ENCODE data around the gene HS3ST3A1.

HS3ST3A1 gene

DNA sequence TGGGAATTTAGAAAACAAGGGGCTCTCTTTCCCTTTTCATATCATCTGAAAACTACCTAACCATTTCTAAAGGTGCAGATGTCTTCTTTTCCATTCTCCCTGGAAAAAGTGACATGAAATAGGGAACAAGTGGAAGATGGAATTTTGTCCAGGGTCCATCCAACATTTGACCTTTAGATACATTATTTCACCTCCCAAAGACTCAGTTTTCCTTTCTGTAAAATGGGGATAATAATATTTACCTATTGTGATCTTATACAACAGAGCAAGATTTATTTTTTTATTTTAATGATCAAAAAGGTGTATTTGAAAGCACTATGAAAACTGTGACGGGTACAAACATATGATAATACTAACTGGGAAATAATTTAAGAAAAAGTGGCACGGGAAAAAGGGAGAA is 106.3 kb downstream of the HS3ST3A1 start:
- Mint-ChIP-seq H3K27me3 (ENCODE audit: low read depth, poor library complexity) (no peaks in the 10 kb centered on the region), H3K9me3 (no peaks in the 10 kb centered on the region), H3K36me3 (ENCODE audit: low read depth) (peaks cover 48% of the 10 kb centered on the region), H3K4me3 (no peak overlapping the region), H3K27ac (no peak overlapping the region), H3K4me1 (peaks cover 7% of the 10 kb centered on the region)
- TF ChIP-seq, protein P1, sequence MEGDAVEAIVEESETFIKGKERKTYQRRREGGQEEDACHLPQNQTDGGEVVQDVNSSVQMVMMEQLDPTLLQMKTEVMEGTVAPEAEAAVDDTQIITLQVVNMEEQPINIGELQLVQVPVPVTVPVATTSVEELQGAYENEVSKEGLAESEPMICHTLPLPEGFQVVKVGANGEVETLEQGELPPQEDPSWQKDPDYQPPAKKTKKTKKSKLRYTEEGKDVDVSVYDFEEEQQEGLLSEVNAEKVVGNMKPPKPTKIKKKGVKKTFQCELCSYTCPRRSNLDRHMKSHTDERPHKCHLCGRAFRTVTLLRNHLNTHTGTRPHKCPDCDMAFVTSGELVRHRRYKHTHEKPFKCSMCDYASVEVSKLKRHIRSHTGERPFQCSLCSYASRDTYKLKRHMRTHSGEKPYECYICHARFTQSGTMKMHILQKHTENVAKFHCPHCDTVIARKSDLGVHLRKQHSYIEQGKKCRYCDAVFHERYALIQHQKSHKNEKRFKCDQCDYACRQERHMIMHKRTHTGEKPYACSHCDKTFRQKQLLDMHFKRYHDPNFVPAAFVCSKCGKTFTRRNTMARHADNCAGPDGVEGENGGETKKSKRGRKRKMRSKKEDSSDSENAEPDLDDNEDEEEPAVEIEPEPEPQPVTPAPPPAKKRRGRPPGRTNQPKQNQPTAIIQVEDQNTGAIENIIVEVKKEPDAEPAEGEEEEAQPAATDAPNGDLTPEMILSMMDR (IDR thresholded peaks at IDR 0.05): no peak
- no peak for DNase-seq

DNA sequence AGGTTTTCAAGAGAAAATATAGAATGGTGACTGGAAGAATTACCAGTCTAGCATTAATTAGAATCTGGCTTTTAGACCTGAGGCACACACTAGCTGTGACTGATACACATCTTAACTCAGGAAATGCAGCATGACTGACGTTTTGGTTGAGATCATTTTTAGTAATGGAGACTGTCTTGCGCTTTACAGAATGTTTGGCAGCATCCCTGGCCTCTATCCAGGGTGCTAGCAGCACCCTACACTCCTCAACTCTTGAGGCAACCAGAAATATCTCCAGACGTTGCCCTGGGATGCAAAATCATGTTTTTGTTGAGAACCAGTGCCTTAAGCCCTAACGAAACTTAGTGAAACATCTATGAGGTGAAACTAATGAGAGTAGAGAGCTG is 109.0 kb downstream of the HS3ST3A1 start:
- TF ChIP-seq, protein P1 (IDR thresholded peaks at IDR 0.05): no peak
- Mint-ChIP-seq H3K36me3 (ENCODE audit: low read depth) (peaks cover 40% of the 10 kb centered on the region), H3K27ac (no peak overlapping the region), H3K4me1 (peaks cover 12% of the 10 kb centered on the region), H3K9me3 (no peaks in the 10 kb centered on the region), H3K27me3 (ENCODE audit: low read depth, poor library complexity) (no peaks in the 10 kb centered on the region), H3K4me3 (no peak overlapping the region)
- DNase-seq: no peak

DNA sequence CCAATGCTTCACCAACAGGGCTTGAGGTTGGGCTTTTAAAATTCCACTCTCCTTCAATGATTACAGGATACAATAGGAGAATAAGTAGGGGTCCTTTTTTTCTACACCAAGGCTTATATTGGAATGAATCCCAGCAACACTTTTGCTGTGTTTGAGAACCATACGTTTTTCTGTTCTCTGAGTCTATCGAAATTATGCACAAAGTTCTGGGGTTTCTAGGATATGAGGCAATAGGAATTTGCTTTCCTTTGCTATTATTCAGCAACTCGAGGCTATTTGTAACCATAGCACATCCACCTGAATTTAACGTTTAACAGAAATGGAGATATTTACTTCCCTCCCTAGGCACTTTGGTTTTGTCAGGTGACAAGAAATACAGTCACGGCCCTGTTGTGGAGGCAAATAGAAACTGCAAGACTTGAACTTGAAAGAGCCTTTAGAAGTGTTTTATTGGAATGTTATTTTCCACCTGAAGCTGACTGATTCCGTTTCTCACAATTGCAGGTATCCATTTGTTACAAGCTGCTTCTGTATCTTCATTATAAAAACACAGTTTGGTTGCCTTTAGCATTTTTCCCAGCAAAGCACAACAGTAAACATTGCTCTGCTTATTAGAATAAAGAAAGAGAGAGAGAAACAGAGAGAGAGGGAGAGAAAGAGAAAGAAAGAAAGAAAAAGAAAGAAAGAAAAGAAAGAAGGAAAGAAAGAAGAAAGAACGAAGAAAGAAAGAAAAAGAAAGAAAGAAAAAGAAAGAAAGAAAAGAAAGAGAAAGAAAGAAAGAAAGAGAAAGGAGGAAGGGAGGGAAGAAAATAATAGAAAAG is 109.6 kb downstream of the HS3ST3A1 start:
- no peak for DNase-seq
- no peak overlapping the region for H3K4me3 Mint-ChIP-seq
- H3K9me3 Mint-ChIP-seq: no peaks in the 10 kb centered on the region
- peaks cover 12% of the 10 kb centered on the region for H3K4me1 Mint-ChIP-seq
- peaks cover 34% of the 10 kb centered on the region for H3K36me3 Mint-ChIP-seq (ENCODE audit: low read depth)
- H3K27ac Mint-ChIP-seq: peak overlapping the region; percentile 3
- TF ChIP-seq, protein P1 (IDR thresholded peaks at IDR 0.05): no peak
- no peaks in the 10 kb centered on the region for H3K27me3 Mint-ChIP-seq (ENCODE audit: low read depth, poor library complexity)

DNA sequence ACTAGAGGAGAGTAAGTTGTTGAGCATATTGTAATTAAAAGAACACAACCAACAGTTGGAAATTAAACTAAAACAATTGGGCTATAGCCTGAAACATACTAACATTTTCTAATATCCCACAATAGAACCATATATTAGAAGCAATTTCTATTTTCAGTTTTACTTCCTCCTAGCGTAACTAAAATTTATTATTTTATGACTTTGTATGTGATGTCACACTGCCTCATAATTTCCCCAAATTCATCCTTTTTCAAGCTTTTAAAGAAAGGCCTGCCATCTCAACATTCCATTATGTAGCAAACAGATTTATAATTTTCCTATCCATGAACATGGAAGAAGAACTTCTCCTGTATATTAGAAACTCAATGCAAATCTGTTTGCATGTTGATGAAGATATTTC is 110.2 kb downstream of the HS3ST3A1 start:
- no peak overlapping the region for H3K27ac Mint-ChIP-seq
- no peak for DNase-seq
- H3K27me3 Mint-ChIP-seq (ENCODE audit: low read depth, poor library complexity): peaks cover 2% of the 10 kb centered on the region
- TF ChIP-seq, protein P1 (IDR thresholded peaks at IDR 0.05): no peak
- H3K4me1 Mint-ChIP-seq: peaks cover 12% of the 10 kb centered on the region
- no peaks in the 10 kb centered on the region for H3K9me3 Mint-ChIP-seq
- no peak overlapping the region for H3K4me3 Mint-ChIP-seq
- H3K36me3 Mint-ChIP-seq (ENCODE audit: low read depth): peaks cover 28% of the 10 kb centered on the region

DNA sequence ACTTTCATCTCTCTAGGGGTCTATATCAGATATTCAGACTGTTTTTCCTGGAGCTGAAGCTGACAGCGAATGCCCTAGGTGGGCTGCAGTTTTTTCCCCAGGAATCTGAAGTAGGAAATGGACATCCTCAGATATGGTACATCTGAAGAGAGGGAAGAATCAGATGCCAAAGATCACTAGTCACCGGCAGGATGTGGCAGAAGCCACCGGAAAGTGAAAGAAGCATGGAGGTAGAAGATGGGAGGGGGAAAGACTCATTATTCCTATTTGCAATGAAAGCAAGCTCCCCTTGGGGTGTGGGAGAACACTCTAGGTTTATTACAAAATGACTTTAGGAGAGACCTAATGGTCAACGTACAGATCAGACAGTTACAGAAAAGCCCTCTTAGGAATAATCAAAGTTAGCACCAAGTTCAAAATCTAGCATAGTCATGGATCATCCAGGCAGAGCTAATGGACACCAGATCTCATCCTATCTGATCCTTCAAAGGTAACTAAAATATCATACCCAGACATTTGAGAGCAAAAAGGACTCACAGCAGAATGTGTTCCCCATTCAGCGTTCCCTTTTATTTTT is 110.7 kb downstream of the HS3ST3A1 start:
- no peaks in the 10 kb centered on the region for H3K9me3 Mint-ChIP-seq
- peaks cover 5% of the 10 kb centered on the region for H3K27me3 Mint-ChIP-seq (ENCODE audit: low read depth, poor library complexity)
- H3K4me3 Mint-ChIP-seq: no peak overlapping the region
- peaks cover 12% of the 10 kb centered on the region for H3K4me1 Mint-ChIP-seq
- peaks cover 26% of the 10 kb centered on the region for H3K36me3 Mint-ChIP-seq (ENCODE audit: low read depth)
- peak overlapping the region; percentile 49 for H3K27ac Mint-ChIP-seq
- TF ChIP-seq, protein P1 (IDR thresholded peaks at IDR 0.05): no peak
- no peak for DNase-seq
